Mucosa of stomach (tissue), 1 donor: ENCODE data around the gene CCDC93.
A peak's percentile ranks its signal among the peaks of the same experiment; 100 is the strongest.
"Not testable (repeated sequence)": the region's sequence is repeated elsewhere in the genome, so short reads cannot be mapped to it uniquely, and the experiment has no call there.

Source experiments
- H3K27me3 ChIP-seq: one replicate; pipeline ENCODE4 v1.7.0; 2013; ENCODE audit warnings: mild to moderate bottlenecking, low read length; ENCODE audit not compliant: control insufficient read depth, insufficient read depth
- H3K36me3 ChIP-seq: one replicate; pipeline ENCODE4 v1.7.0; 2013; ENCODE audit warnings: low read length; ENCODE audit not compliant: control insufficient read depth, insufficient read depth
- H3K4me1 ChIP-seq: one replicate; pipeline ENCODE4 v1.7.0; 2013; ENCODE audit warnings: mild to moderate bottlenecking, low read length; ENCODE audit not compliant: control insufficient read depth, insufficient read depth
- H3K4me3 ChIP-seq: one replicate; pipeline ENCODE4 v1.7.0; 2013; ENCODE audit warnings: low read length
- H3K9ac ChIP-seq: one replicate; pipeline ENCODE4 v1.7.0; 2013; ENCODE audit warnings: mild to moderate bottlenecking, low read length, moderate library complexity
- H3K9me3 ChIP-seq: one replicate; pipeline ENCODE4 v1.7.0; 2013; ENCODE audit warnings: mild to moderate bottlenecking, low read length, moderate library complexity; ENCODE audit not compliant: control insufficient read depth
- donor health status: Pancreatic carcinoma.

CCDC93 gene

DNA sequence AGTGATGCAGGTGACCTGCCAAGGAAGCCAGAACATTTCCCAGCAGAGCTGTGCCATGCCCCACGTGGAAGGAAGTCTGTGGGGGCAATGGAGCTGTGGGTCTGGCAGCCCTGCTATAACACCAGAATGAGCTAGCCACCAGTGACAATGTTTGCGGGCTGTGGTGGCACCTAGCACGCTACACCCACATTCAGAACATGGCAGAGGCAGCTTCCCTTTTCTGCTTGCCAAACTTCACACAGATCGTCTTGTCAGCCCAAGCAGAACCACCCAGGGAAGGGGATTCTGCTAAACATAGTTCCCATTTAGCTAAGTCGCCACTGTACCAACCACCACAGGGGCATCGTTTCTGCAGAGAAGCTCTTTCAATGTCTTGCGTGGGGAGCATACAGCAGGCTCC is 27.0 kb upstream of the CCDC93 start:
- Histone ChIP-seq H3K36me3 (no peaks in the 10 kb centered on the region), H3K27me3 (peaks cover 5% of the 10 kb centered on the region)

GRCh38 chr2:118032169-118033013 is 18.5 kb upstream of the CCDC93 start:
- no peaks in the 10 kb centered on the region for H3K9me3 ChIP-seq
- H3K36me3 ChIP-seq, result no peaks in the 10 kb centered on the region
- H3K4me3 ChIP-seq, result no peak overlapping the region
- H3K9ac ChIP-seq, result no peak overlapping the region
- H3K4me1 ChIP-seq, result no peaks in the 10 kb centered on the region
- H3K27me3 ChIP-seq, result peaks cover 4% of the 10 kb centered on the region

More for the DNA sequence above, 27.0 kb upstream of the CCDC93 start:
- Histone ChIP-seq H3K4me1 (no peaks in the 10 kb centered on the region), H3K9ac (no peak overlapping the region), H3K9me3 (no peaks in the 10 kb centered on the region), H3K4me3 (no peak overlapping the region)

- Histone ChIP-seq H3K9me3 (no peaks in the 10 kb centered on the region), H3K36me3 (no peaks in the 10 kb centered on the region), H3K4me3 (no peak overlapping the region), H3K27me3 (peaks cover 4% of the 10 kb centered on the region), H3K4me1 (no peaks in the 10 kb centered on the region), H3K9ac (no peak overlapping the region)
Observed at GRCh38 chr2:118031566-118031965, 17.7 kb upstream of the CCDC93 start.

GRCh38 chr2:118029025-118029424 is 15.2 kb upstream of the CCDC93 start:
- Histone ChIP-seq H3K9ac (no peak overlapping the region), H3K27me3 (peaks cover 4% of the 10 kb centered on the region), H3K9me3 (no peaks in the 10 kb centered on the region), H3K4me1 (no peaks in the 10 kb centered on the region), H3K36me3 (no peaks in the 10 kb centered on the region), H3K4me3 (no peak overlapping the region)

GRCh38 chr2:118021356-118021755 is 7.5 kb upstream of the CCDC93 start:
- no peaks in the 10 kb centered on the region for H3K27me3 ChIP-seq
- no peaks in the 10 kb centered on the region for H3K9me3 ChIP-seq
- H3K36me3 ChIP-seq, result no peaks in the 10 kb centered on the region
- H3K9ac ChIP-seq, result no peak overlapping the region
- H3K4me1 ChIP-seq, result no peaks in the 10 kb centered on the region
- no peak overlapping the region for H3K4me3 ChIP-seq

GRCh38 chr2:118019821-118020220 is 6.0 kb upstream of the CCDC93 start:
- no peak overlapping the region for H3K4me3 ChIP-seq
- no peak overlapping the region for H3K9ac ChIP-seq
- no peaks in the 10 kb centered on the region for H3K27me3 ChIP-seq
- no peaks in the 10 kb centered on the region for H3K36me3 ChIP-seq
- peaks cover 2% of the 10 kb centered on the region for H3K4me1 ChIP-seq
- no peaks in the 10 kb centered on the region for H3K9me3 ChIP-seq

DNA sequence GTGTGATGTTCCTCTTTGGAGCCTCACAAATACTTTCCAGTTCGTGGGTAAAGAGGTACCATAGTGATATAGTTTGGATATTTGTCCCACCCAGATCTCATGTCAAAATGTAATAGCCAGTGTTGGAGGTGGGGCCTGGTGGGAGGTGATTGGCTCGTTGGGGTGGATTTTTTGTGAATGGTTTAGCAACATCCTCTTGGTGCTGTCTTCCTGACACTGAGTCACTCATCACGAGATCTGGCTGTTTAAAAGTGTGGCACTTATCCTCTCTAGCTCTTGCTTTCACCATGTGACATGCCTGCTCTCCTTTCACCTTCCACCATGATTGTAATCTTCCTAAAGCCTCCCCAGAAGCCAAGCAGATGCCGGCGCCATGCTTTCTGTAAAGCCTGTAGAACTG is 3.0 kb upstream of the CCDC93 start:
- peaks cover 7% of the 10 kb centered on the region for H3K4me1 ChIP-seq
- no peak overlapping the region for H3K9ac ChIP-seq
- no peaks in the 10 kb centered on the region for H3K27me3 ChIP-seq
- no peaks in the 10 kb centered on the region for H3K36me3 ChIP-seq
- no peak overlapping the region for H3K4me3 ChIP-seq
- H3K9me3 ChIP-seq, result no peaks in the 10 kb centered on the region

GRCh38 chr2:118015761-118016160 is 1.9 kb upstream of the CCDC93 start:
- not testable (repeated sequence) for H3K4me1 ChIP-seq, H3K4me3 ChIP-seq, H3K27me3 ChIP-seq, H3K9ac ChIP-seq, H3K9me3 ChIP-seq, H3K36me3 ChIP-seq

DNA sequence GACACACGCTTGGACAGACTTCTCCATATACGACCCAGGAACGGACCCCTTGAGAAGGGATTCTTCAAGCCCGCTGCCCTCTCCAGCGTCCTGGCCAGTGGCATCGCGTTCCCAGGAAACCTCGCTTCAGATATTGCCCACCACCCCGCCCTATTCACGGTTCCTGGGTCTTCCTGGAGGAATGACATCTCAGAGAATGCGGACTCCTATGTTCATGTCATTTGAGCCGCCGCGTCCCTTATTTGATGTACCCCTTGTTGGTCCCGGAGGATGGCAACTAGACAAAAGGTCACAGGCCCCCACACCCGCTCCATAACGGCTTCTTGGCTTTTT is 588 bp upstream of the CCDC93 start:
- H3K27me3 ChIP-seq, result no peaks in the 10 kb centered on the region
- H3K4me1 ChIP-seq, result peaks cover 7% of the 10 kb centered on the region
- H3K9ac ChIP-seq, result peak overlapping the region; percentile 88
- H3K9me3 ChIP-seq, result no peaks in the 10 kb centered on the region
- no peaks in the 10 kb centered on the region for H3K36me3 ChIP-seq
- peak overlapping the region; percentile 51 for H3K4me3 ChIP-seq

- no peaks in the 10 kb centered on the region for H3K27me3 ChIP-seq
- peak overlapping the region; percentile 51 for H3K4me3 ChIP-seq
- H3K9ac ChIP-seq, result peak overlapping the region; percentile 88
- no peaks in the 10 kb centered on the region for H3K9me3 ChIP-seq
- no peaks in the 10 kb centered on the region for H3K36me3 ChIP-seq
- peaks cover 7% of the 10 kb centered on the region for H3K4me1 ChIP-seq
Observed at GRCh38 chr2:118013221-118013723, 598 bp downstream of the CCDC93 start.

- peak overlapping the region; percentile 88 for H3K9ac ChIP-seq
- no peaks in the 10 kb centered on the region for H3K27me3 ChIP-seq
- H3K4me1 ChIP-seq, result peaks cover 7% of the 10 kb centered on the region
- no peaks in the 10 kb centered on the region for H3K9me3 ChIP-seq
- no peaks in the 10 kb centered on the region for H3K36me3 ChIP-seq
- H3K4me3 ChIP-seq, result peak overlapping the region; percentile 51
Observed at GRCh38 chr2:118012778-118013177, 1.1 kb downstream of the CCDC93 start.

DNA sequence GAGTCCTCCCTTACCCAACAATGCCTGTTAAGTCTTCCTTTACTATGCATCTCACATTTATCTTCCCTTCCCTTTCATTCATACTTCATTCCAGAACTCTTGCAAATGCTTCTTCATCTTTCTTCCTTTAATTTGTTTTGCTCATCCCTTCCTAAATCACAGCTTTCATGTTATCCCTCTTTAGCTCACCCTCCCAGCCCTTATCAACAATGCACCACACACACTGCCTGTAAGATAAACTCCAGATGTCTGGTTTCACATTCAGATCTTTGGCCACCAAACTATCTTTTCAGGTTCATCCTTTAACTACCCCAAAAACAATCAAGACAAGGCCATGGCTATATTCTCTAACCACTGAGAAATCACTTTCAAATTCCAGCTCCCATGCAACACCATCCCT is 3.4 kb downstream of the CCDC93 start:
- peaks cover 7% of the 10 kb centered on the region for H3K4me1 ChIP-seq
- H3K36me3 ChIP-seq, result no peaks in the 10 kb centered on the region
- no peak overlapping the region for H3K4me3 ChIP-seq
- no peaks in the 10 kb centered on the region for H3K27me3 ChIP-seq
- no peak overlapping the region for H3K9ac ChIP-seq
- no peaks in the 10 kb centered on the region for H3K9me3 ChIP-seq
